H1 (cell line): Measurements from ENCODE around the gene ACOT7. TPM values are rescaled to one million over a fixed set of nuclear protein-coding genes. Genes with fewer than 3 reads are reported as not detected.
A peak's percentile ranks its signal among the peaks of the same experiment; 100 is the strongest.

Source experiments
- ATF2 ChIP-seq: IDR thresholded peaks from 2 replicates; pipeline ENCODE4 v1.6.1; 2012; ENCODE audit warnings: low read length, inconsistent platforms
- CEBPB ChIP-seq: IDR thresholded peaks from 2 replicates; pipeline ENCODE4 v1.6.1; 2012; ENCODE audit warnings: low read depth, low read length
- EP300 ChIP-seq, 2 experiments: IDR thresholded peaks; 1 replicate in 1 of 2; 2 replicates in 1 of 2; pipeline ENCODE4 v1.6.1; 2011 to 2012; ENCODE audit warnings: low read depth in 2 of 2, low read length in 2 of 2, mild to moderate bottlenecking in 2 of 2, borderline replicate concordance in 1 of 2, inconsistent platforms in 1 of 2, moderate library complexity in 1 of 2
- MAX ChIP-seq: IDR thresholded peaks from 2 replicates; pipeline ENCODE4 v1.6.1; 2012; ENCODE audit warnings: inconsistent platforms
- RNF2 ChIP-seq: fragments of 200-900, 300-1000 bp; sonication (generic); IDR thresholded peaks from 2 replicates; pipeline ENCODE4 v1.7.1; 2016; ENCODE audit warnings: borderline replicate concordance, low read depth, mild to moderate bottlenecking, antibody characterized with exemption, low read length; ENCODE audit not compliant: poor library complexity, severe bottlenecking; ENCODE audit errors: missing control alignments
- YY1 ChIP-seq: IDR thresholded peaks from 2 replicates; pipeline ENCODE4 v1.6.1; 2011; ENCODE audit warnings: low read depth, mild to moderate bottlenecking, low read length
- polyA plus RNA-seq, 7 experiments: library from polyadenylated mRNA; depleted of rRNA in 3 of 7; stranded (reverse) in 5 of 7; unstranded in 2 of 7; fragments of >200 nt in 5 of 7; fragments of 200-250 nt in 2 of 7; gene quantifications; 1 replicate in 5 of 7; 2 replicates in 1 of 7; 4 replicates in 1 of 7; pipeline versions ENCODE4 v1.2.1 to v1.2.3, GENCODE V29; 2011 to 2013; ENCODE audit warnings: missing spikeins in 2 of 7, mixed read lengths in 2 of 7
- total RNA-seq: library from RNA; stranded (reverse); fragmentation: NEBNext Ultra II Directional; extraction: Animal tissue kit (Norgen Biotek cat#: 25700); gene quantifications from 2 replicates; pipeline ENCODE4 v1.2.1, GENCODE V29; 2021

Gene ACOT7
- total and polyA plus RNA-seq, 2 of the 8 experiments (the other 6 are each of a cell fraction or from before 2014, with no cell fraction given), result 151 to 214 TPM

GRCh38 chr1:6259491-6260362, 133.8 kb downstream of the ACOT7 start (continued):
- TF ChIP-seq EP300 (IDR thresholded peaks at IDR 0.05; ENCODE audit: borderline replicate concordance in 1 of 2, low read depth in 2 of 2, low read length in 2 of 2) (no peak), CEBPB (peak; percentile 100), YY1 (no peak), RNF2 (no peak), MAX (peak; percentile 85), ATF2 (no peak)
